Measurements from ENCODE around the gene MAGEC1.

- TF ChIP-seq, protein P1, sequence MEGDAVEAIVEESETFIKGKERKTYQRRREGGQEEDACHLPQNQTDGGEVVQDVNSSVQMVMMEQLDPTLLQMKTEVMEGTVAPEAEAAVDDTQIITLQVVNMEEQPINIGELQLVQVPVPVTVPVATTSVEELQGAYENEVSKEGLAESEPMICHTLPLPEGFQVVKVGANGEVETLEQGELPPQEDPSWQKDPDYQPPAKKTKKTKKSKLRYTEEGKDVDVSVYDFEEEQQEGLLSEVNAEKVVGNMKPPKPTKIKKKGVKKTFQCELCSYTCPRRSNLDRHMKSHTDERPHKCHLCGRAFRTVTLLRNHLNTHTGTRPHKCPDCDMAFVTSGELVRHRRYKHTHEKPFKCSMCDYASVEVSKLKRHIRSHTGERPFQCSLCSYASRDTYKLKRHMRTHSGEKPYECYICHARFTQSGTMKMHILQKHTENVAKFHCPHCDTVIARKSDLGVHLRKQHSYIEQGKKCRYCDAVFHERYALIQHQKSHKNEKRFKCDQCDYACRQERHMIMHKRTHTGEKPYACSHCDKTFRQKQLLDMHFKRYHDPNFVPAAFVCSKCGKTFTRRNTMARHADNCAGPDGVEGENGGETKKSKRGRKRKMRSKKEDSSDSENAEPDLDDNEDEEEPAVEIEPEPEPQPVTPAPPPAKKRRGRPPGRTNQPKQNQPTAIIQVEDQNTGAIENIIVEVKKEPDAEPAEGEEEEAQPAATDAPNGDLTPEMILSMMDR (IDR thresholded peaks at IDR 0.05), result no peak
- TF ChIP-seq POLR2A (IDR thresholded peaks at IDR 0.05), result no peak
Measured at GRCh38 chrX:141903400-141904155, at the start of gene MAGEC1.
